HG02840 (cell line): ENCODE results near the gene RAP1GDS1.

Experiments
- ATAC-seq: cut with Tn5 transposase; IDR thresholded peaks from one replicate; pipeline ENCODE4 v1.9.1; 2021; ENCODE audit warnings: mild to moderate bottlenecking, moderate library complexity, moderate number of reproducible peaks; ENCODE audit not compliant: unreplicated experiment, low FRiP score

Gene RAP1GDS1, protein sequence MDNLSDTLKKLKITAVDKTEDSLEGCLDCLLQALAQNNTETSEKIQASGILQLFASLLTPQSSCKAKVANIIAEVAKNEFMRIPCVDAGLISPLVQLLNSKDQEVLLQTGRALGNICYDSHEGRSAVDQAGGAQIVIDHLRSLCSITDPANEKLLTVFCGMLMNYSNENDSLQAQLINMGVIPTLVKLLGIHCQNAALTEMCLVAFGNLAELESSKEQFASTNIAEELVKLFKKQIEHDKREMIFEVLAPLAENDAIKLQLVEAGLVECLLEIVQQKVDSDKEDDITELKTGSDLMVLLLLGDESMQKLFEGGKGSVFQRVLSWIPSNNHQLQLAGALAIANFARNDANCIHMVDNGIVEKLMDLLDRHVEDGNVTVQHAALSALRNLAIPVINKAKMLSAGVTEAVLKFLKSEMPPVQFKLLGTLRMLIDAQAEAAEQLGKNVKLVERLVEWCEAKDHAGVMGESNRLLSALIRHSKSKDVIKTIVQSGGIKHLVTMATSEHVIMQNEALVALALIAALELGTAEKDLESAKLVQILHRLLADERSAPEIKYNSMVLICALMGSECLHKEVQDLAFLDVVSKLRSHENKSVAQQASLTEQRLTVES

DNA sequence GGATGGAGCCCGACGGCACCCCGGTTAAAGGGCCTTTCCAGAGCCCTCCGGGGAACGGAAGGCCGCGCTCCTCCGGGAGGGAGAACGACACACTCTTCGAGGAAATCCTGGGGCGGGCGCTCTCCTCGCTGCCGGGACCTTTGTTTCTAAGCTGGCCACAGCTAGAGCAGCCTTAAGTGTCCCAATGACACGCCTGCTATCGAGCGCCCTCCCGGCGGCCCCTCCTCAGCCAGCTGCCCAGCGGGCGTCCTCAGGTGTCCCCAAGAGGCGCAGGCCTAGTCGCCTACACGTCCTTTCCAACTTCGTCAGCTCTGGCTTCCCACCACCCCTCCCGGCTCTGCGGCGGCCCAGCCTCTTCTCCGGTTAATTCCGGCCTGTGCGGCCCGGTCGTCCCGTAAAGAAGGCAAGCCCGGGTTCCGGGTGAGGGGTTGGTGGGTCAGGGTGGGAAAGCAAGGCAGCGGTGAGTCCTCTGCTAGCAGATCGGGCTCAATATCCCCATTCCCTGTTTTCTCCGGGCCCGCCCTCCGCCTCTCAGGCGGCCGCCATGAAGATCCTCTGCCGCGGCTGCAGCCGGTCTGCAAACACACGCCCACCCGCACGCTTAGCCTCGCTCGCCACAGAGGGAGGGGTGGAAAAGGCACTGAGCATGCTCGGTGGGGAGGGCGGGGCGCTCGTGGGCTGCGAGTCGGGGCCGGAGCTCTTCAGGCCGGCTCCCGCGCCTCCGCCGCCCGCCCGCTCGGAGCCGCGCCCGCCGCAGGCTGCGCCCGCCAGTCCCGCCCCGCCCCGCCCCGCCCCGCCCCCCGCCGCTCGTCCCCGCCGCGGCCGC lies at the start of gene RAP1GDS1:
RAP1GDS1 (plus strand) TSS at position 806 of the 826 bp plus-strand sequence. CDS start 182 bp downstream, outside the sequence.
- peak; percentile 91 for ATAC-seq

DNA sequence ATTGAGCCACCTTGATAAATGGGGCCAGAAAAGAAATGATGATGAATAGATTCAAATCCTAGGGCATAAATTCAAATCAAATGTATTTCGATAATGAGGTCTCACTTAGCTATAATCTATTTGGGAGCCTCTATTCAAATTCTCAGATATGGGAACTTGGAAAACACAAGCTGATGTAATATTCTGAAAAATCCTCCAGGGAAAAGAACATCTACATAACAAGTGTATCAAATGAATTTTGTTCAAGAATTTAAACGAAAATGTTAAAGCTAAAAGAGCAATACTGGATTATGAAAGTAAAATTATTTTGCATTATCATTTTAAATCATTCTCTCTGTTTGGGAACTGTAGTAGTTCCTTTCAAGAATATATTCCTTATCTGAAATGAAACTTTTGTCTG lies 38.9 kb upstream of the RAP1GDS1 start:
- no peak for ATAC-seq

DNA sequence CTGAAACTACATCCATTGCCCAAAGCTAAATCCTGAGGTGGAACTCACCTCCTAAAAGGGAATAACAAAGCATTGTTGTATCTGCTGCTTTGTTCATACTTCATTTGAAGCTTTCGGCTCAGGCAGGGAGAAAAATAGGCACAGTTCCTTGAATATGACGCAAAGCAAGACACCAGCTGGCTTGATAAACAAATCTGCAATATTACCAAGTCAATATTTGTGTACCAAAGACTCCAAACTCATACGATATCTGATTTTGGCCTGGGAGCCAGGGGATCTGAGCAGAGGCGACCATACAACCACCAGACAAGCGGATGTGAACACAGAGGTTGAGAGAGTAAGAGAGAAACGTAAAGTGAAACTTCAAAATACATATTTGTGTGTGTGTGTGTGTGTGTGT lies 34.8 kb upstream of the RAP1GDS1 start:
- ATAC-seq = no peak

DNA sequence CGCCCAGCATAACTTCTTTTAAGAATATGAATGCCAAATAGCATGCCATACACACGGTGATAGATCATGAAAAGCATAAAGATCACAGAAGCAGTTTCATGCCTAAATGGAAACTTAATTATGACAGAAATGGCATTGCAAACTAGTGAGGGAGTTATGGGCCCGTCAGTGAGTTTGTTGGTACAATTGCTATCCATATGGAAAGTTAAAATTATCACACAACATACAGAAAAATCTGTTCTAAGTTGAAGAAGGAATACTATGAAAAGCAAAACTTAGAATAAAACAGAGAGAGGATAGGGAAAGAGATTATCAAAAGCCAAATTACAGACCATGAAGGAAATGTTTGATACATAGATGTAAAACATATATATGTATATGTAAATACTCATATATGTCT lies 30.2 kb upstream of the RAP1GDS1 start:
- ATAC-seq = no peak

DNA sequence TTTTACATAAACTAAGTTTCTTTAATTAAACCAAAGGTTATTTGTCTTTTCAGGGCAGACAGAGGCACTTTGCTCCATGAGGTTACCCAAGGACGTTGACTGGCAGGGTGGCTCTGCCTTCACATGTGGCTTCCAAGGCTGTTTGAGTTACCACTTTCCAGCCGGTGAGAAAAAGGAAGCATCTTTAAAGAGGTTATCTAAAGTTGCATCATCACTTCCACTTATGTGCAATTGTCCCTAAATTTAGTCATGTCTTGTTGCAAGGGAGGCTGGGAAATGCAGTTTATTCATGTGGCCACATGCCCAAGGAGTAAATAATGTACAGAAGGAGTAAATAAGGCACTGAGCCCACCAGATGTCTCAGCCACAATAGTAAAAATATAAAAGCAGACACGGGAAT lies 29.0 kb upstream of the RAP1GDS1 start:
- no peak for ATAC-seq

DNA sequence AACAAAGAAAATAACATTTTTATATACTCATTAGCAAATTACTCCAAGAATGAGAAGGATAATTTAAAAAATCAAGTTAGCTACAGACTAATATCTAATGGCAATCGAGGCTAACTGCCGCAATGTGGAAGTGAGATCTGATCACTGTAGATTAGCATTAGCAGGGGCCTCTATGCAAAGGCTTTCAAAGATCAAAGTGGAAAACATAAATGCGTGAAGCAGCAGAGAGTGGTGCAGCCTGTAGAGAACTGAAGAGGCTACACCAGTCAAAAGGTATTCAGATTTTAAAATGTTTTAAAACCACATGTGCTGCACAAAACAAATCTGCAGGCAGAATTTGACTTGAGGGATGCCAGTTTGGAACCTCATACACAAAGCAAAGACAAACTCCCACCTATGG lies 24.0 kb upstream of the RAP1GDS1 start:
- ATAC-seq = no peak

DNA sequence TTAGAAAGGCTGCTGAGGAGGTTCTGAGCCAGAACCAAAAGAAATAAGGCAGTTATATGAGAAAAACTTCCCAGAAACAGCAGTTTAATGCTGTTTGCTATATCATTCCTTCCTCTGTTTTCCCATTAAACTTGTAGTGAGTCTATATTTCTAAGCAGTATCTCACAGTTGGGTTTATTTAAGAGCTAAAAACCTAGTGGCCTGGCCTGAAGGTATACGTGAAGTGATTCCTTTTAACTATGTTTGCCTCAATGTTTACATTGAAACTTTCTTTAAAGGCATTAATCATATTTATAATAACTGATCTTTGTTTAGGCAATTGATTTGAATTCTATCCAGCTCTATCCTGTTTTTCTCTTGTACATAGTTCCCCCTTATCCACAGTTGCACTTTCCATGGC lies 19.1 kb upstream of the RAP1GDS1 start:
- ATAC-seq = no peak

DNA sequence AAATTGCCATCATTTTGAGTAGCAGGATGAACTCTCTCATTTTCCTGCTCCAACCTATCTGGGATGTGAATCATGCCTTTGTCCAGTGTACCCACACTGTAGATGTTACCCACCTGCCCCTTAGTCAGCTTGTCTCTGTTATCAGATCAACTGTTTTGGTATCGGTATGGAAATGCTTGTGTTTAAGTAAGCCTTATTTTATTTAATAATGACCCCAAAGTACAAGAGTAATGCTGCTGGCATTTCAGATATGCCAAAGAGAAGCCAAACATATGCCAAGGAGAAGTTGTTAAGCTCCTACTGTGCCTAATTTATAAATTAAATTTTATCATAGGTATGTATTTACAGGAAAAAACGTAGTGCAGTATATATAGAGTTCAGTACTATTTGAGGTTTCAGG lies 18.6 kb upstream of the RAP1GDS1 start:
- ATAC-seq = no peak

DNA sequence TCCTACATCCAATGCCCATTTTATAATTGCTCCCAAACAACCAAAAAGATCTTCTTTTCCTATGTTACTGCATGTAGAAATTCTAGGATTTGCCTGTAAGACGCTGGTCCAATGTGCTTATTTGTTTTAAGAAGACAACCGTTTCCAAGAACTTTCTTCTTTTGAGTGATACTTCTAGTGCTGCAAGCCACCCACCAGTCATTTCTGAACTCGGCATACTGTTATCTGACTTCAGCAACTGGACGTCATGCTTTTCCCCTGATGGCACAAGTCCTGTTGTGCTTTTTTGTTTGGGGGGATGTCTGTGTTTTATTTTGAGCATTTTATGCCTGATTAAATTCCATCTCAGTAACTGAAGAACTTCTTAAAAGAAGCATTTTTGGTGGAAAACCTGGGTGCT lies 16.0 kb upstream of the RAP1GDS1 start:
- ATAC-seq = no peak

DNA sequence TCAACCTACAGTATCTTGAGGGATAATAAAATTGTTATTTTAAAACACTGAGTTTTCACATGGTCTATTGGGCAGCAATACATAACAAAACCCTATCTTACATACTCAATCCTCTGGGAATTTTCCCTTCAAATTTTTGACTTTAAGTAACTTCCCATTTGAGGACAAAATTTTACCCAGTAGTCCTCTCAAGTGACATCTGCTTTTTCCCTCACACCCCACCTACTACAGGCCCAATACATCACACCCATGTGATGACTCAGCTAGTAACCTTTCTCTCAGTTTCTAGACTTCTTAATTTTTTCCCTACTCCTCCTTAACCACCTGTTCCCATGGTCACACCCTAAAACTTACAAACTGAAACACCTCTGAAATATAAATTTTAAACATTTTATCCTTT lies 12.2 kb upstream of the RAP1GDS1 start:
- no peak for ATAC-seq

DNA sequence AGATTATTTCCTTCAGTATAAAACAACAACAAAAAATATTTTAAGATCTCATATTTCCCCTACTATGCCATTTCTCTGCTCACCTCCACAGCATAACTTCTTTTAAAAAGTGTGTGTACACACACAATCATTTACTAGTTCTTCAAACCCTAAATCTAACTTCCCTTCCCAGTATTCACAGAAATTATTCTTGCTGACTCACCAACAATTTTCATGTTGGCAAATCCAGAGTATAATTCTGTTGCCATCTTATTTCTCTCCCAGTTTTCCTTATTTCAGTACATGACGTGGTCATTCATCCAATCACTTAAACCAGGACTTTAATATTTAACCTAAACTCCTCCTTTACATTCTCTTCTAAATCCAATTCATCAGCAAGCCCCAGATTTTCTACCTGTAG lies 11.4 kb upstream of the RAP1GDS1 start:
- ATAC-seq = no peak

DNA sequence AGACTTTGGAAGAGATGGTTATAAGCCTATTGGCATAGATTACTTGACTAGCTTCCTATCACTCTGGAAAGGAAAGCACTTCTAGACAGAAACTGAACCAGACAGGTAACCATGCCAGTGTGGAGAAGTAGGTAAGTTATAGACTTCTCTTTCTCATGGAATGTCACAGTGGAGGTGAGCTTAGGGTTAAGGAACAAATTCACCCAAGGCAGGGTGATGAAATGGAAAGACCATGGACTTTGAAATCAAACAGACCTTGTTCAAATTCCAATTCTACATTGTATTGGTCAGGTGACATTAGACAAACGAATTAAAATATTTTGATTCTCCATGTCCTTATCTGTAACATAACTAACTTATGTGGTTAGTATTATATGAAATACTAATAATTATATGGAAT lies 7.7 kb upstream of the RAP1GDS1 start:
- no peak for ATAC-seq

DNA sequence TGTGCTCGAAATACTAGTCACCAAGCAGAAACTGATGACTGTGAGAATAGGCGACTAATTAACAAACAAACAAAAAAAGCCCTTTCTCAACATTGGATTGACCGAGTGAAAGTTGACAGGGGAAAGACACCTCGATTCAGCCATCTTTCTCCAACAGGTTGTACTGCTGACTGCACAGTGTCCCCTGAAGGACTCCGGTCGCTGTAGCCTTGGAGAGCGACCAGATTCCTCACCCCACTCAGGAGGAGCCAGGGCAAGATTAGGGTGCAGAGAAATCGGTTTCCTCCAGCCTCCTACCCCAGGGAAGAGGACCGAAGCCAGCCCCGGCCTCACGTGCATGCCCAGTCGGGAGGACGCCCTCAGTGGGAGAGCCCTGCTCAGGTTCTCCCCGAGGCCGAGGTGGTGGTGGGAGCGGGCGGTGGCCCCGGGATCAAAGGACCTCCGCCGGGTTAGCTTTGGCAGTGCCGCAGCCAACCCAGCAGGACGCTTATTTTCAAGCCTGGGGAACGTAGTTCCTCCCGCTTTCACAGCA lies 1.1 kb upstream of the RAP1GDS1 start:
- ATAC-seq = peak; percentile 8

DNA sequence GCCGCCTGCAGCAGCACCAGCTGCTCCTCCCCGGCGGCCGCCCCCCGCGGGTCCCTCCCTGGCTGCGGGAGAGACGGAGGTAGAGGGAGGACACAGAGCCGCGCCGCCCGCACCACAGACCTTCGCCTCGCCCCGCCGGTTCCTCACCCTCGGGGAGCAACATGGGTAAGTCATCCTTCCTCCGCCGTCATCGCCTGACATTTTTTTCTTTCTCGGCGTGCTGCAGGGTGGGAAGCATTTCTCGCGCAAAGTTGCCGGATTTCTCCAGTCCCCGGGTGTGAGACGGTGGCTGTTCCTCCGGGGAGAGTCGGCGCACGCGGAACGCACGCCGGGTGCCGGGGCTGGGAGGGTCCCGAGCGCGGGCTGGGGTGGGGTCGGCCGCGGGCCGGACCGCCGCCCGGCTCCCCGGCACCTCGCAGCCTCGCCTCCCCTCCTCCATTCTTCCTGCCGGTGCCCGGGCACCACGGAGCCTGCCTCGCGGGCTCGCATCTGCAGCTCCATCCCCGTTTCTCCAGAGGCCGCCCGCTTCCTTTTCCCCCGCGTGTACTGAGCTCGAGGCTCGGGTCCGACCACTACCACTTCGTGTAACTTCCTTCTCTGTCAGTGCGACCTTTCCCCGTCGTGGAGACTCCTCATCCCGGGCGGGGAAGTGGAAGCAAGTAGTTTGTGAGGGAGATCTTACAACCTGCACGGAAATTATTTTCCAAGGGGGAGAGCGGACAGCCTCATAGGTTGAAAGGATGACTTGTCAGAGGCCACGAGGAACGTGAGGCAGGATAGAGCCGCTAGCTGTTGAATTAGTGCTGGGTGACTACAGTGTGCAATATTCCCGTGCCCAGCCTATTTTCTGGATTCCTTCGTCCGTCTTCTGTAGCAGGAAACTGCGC lies 464 bp downstream of the RAP1GDS1 start:
- ATAC-seq = peak; percentile 9

DNA sequence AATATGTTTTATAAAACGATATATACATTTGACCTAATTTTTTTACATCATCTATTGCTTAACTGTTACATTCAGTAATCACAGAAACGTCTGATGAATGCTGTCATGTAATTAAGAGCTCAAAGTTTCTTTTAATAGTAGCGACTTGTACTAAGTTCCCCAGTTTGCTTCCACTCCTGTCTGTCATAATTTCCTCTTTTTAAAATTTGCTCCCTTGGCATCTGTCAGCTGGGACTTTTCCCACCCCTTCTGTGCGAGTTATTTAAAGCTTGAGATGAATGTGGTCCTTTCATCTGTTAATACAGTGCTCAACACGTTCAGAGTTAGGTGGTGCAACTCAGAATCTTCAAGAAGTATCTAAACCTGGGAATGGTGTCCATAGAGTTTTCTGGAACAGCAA lies 1.2 kb downstream of the RAP1GDS1 start:
- ATAC-seq = no peak

DNA sequence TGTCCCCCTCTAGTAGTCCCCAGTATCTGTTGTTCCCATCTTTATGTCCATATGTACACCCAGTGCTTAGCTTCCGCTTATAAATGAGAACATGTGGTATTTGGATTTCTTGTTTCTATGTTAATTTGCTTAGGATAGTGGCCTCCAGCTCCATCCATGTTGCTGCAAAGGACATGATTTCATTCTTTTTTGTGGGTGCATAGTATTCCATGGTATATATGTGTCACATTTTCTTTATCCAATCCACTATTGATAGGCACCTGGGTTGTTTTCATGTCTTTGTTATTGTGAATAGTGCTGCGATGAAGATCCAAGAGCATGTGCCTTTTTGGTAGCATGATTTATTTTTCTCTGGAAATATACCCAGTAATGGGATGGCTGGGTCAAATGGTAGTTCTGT lies 6.3 kb downstream of the RAP1GDS1 start:
- no peak for ATAC-seq

DNA sequence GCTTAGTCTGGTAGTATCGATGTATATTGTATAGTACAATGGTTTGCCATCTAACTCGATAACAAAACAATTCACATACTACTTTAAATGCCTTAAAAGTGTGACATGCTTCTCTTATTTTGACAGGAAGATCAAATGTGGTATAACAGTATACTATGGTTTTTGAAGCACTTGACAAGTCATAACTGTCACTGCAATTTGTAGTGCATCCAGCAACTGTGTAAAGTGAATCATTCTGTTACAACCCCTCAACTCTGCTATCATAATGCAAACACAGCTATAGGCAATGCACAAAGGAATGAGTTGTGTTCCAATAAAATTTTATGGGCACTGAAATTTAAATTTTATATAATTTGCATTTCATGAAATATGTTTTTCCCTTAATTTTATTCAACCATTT lies 14.0 kb downstream of the RAP1GDS1 start:
- no peak for ATAC-seq

DNA sequence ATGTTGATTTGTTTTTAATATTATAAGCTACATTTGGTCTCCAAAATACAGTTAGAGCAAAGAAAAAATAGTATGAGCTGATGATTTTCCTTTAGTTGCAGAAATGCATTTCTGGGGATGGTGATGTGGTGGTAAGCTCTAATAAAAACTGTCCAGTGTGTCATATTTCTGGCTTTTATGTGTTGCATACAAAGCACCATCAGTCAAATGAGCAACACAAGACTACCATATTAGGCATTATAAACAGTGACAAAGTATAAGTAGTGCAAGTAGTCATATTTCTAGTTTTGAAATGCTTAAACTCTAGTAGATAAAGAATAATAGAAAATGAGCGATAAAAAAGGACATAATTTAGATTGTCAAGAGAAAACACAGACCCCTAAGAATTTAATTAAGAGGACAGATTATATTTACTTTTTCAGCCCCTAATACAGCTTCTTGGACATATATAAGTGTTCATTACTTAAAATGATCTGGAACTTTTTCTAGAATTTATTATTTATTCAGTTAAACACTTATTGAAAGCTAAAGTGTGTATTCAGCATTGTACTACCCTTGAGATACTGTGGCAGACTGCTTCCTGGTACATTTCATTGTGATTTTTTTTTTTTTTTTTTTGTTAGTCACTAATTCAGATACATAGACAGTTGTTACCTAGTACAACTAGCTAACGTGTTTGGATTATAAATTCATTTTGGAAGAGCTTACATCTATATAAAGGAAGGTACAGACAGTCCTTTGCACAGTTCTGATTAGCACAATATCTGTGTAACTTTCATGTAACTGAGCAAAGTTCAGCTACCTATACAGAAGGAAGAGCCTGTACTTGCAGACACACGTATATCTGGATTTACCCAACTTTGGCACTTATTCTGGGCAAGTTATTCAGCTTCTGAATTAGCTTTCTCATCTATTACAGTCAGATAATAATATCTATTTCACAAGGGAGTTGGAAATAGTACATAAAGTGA lies 22.3 kb downstream of the RAP1GDS1 start:
- no peak for ATAC-seq

DNA sequence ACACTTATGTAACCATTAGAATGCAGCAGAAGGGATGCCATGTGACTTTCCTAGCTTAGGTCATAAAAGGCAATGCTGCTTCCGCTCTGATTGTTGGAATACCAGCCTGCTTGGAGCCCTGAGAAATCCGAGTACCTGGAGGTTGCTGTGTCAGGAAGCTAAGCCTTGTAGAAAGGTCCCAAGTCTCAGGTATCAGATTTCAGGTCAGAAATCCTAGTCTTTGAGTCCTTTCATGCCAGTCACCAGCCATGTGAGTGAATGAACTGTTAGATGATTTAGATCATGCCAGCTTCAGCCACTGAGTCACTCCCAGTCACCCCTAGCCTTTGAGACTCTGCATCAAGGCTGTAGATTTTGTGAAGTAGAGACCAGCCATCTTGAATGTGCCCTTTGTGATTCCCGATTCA lies 23.5 kb downstream of the RAP1GDS1 start:
- no peak for ATAC-seq
